Inferior parietal cortex (tissue), 1 donor: Measurements from ENCODE around the gene FSTL1.

Source experiments
- DNase-seq: peaks from one replicate; pipeline ENCODE4 v3.0.0-alpha.2; 2016; ENCODE audit errors: extremely low spot score

The FSTL1 gene

DNA sequence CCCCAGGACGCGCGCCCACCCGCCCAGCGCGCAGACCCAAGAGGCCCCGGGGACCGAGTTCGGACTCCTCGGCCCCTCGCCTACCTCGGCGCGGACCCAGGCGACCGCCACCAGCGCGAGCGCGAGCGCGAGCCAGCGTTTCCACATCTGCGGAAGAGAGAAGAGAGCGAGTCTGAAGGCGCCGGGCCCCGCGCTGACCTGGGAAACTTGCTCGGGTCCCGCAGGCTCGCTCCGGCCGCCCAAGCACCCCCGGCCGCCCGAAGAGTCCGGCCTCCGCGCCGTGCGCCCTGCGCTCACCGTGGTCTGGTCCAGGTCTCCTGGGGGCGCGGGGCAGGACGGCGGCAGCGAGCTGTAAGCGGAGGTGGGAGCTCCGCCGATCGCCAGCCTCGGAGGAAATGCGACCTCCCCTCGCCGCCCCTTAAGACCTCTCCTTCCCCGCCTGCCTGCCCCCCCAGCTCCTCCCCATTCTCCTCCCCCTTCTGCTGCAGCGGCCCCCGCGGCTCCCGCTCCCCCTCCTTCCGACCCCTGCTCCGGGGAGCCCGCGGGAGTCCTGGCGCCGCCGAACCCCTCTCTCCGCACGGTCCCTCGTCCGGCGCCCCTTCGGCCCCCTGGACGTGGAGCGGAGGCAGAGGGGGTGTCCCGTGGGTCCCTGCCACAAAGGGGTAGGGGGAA, at the start of gene FSTL1:
TSS of gene FSTL1 (minus strand) at position 393 of the 672 bp plus-strand sequence. CDS start at position 147, 246 bp downstream.
- DNase-seq: no peak

DNA sequence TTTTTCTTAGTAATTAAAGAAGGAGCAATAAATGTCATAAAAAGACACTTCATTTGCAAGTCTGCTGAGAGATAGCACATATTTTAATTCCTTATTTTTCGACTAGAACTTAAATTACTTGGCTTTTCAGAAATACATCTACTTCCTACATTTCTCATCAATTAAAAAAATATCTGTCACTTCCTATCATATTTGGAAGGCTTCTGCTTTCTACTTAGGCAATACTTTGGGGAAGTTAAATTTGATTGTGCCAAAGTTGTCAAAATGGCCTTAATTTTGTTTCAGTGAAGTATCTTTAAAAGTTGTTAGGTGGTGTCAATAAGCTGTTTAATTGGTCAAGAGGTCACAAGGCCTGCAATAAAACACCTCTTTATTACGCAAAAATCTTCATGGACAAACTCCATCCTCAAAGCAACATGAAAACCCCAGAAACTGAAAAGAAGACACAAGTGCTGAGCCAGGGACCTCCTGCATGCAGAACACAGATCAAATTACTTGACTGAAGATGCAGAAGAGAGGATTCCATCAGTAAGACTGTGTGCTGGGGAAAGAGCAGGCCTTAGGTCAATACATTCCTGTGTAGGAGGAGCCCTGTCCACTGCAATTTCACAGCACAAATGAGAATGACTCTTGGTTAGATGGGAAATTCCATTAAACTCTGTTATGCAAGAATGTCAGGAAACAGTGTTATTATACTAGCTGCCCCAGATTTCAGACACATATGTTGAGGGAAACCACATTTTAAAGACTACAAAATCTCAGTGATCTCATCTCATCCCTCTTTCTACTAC, 48.0 kb upstream of the FSTL1 start:
- no peak for DNase-seq

- DNase-seq: no peak
Observed at GRCh38 chr3:120497818-120498217, 47.0 kb upstream of the FSTL1 start.

DNA sequence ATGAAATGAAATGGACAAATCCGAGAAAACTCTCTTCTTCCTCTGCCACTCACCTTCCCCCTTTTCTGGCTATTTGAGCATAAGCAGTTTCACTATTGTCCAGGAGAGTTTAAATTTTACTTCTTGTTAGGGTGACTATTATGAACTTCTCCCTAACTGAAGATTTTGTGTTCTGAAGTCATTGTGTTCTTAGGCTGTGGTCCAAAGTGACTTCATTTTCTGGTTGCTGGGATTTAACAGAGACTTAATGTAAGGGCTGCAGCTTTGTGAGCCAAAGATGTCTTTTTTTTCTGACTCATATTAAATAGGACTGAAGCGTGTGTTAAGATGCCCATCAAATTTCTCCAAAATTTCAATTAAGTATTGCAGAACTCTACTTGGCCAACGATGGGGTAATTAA, 46.5 kb upstream of the FSTL1 start:
- no peak for DNase-seq

- no peak for DNase-seq
Observed at GRCh38 chr3:120496278-120497002, 45.6 kb upstream of the FSTL1 start.

DNA sequence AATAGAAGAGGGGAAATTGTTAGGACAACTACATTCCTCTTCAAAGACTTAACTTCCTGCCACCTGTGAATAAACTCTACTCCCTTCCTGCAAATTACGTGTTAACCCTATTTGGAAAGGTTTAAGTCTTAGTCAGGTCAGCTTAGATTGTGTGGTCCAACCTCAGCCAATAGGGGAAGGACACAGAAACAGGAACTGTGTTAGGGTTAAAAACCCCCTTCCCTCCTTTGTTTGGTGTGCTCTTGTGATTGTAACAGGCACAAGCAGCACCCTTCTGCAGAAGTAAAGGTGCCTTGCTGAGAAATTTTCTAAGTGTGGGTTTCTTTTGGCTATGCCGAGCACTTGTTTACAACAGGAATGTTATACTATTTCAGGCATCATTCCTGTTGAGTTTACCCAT, 45.0 kb upstream of the FSTL1 start:
- no peak for DNase-seq

GRCh38 chr3:120492103-120492502, 41.3 kb upstream of the FSTL1 start:
- DNase-seq: no peak

DNA sequence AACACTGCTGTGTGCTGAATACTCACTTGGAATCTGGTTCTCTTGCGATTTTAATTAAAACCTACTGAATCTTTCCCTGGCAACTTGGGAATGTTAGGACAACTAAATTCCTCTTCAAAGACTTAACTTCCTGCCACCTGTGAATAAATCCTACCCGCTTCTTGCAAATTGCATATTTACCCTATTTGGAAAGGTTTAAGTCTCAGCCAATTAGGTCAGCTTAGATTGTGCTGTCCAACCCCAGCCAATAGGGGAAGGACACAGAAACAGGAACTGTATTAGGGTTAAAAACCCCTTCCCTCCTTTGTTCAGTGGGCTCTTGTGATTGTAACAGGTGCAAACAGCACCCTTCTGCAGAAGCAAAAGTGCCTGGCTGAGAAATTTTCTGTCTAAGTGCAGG, 38.6 kb upstream of the FSTL1 start:
- DNase-seq: no peak

DNA sequence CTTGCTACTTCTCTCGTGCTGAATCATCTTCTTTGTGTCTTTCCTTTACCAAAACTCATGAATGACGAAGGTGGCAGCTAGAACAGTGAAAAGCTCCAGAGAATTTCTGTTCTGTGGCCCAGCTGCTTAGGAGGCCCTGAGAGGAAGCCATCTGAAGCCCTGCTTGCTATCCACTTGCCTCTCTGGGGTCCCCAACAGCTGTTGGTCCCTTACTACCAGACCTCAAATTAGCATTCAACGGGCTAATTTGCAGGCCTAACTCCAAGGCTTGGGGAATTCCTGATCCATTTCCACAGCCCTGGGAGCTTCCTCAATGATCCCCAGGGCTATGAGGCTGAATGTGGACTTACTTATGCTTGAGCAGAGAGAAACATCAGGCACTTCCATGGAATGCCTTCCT, 37.5 kb upstream of the FSTL1 start:
- no peak for DNase-seq

GRCh38 chr3:120487191-120487650, 36.4 kb upstream of the FSTL1 start:
- DNase-seq: no peak

DNA sequence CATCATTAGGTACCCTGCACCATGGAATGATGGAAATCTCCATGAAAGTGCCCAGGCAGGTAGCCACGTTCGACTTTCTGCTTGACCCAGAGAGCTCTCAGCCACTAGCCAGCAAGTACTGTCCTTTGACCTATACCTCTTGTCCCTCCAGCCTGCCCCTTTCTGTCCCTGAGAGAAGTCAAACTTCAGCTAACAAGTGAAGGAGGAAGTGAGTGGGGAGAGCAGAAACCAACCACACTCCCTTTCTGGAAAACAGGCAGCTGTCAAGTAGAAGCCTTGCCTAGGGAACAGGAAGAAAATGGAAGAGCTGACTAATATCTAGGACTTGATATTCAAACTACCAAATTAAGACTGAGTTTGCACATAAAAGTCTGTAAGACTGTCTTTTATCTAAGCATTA, 30.3 kb upstream of the FSTL1 start:
- no peak for DNase-seq

DNA sequence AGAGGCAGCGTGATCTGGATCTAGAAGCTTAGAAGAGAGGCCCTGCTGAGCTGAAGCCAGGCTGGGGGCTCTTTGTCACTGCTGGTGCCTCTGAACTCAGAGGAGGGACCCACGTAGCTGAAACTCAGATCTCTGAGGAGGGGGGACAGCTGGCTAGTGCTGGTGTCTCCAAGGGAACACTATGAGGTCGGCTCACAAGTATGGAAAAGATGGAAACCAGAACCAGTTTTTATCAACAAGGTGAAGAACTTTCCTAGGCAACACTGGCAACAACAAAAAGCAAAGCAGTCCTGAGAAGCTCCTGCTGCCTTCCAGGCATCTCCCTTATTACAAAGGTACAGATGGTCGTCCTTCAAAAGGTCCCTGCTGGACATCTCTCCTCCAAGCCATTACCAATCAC, 27.0 kb upstream of the FSTL1 start:
- no peak for DNase-seq

DNA sequence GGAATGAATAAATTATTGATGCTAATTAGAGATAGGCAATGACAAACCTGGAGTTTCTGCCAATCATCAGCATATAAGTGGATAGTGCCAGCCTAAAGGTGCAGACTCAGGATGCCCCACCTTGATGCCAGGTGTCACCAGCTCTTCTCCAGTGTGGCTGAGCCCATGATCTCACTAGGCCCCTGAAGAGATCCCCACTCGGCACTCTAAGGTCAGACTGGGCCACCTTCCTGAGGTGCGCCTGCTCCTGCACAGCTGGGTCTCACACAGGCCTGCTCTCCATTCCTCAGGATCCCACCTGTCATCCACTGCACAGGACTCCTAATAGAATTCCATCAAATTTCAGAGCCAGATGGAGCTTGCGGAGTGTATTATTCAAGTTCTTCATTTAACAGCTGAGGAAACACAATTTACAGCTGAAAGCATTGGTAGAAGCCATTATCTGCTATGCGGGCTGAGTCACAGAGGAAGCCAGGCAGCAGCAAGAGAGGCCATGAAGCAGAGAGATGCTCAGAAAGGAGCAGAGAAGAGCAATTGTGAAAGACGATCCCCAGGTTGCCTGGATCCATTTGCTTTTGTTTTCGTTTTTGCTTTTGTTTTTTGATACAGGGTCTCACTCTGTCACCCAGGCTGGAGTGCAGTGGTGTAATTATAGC, 25.1 kb upstream of the FSTL1 start:
- no peak for DNase-seq

DNA sequence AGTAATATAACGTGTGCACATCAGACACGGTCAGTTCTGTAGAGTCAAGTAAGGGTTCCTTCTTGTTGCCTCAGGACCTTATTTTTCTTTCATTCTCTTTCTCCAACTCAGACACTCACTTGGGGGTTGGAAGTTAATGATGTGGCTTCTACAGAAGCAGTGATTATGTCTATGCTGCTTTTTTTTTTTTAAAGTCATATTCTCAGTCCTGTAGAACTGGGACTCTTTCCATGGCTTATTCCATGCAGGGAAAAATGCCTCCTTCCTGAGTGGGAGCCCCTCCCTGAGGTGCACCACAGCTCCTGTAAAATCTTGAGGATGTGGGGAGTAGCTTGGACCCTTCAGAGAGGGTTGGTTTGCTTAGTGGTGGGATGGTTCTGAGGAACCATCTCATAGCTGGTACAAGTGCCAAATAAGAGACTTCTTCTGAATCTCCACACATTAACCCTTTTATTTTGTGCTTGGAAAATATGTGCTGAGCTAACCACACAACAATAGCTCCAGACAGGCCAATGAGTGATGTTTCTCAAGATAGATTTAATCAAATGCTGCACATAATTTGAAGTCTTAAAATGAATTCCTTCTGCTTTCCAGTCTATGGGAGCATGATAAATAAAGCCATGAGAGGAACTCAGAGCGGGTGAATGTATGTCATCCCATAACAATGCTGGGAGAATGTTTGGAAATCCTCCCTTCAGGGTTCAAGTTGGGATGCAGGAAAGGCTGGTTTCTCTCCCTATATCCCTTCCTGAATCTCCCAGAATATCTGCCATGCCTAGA, 23.3 kb upstream of the FSTL1 start:
- DNase-seq: no peak

- no peak for DNase-seq
Observed at GRCh38 chr3:120473389-120473788, 22.6 kb upstream of the FSTL1 start.

GRCh38 chr3:120472121-120472844, 21.5 kb upstream of the FSTL1 start:
- no peak for DNase-seq

DNA sequence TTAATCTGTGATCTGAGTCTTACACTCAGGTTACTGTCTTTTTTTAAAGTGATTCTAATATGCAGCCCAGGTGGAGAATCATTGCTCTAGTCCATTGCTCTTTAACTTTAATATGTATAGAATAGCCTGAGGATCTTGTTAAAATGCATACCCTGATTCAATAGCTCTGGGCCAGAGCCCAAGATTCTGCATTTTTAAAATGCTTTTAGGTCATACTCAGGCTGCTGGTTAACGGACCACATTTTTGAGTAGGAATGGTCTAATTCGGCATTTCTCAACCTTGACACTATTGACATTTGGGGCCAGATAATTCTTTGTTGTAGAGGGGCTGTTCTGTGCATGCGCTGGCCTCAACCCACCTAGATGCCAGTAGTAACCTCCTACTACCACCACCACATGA, 20.9 kb upstream of the FSTL1 start:
- DNase-seq: no peak

- DNase-seq: no peak
Observed at GRCh38 chr3:120470870-120471269, 20.1 kb upstream of the FSTL1 start.

DNA sequence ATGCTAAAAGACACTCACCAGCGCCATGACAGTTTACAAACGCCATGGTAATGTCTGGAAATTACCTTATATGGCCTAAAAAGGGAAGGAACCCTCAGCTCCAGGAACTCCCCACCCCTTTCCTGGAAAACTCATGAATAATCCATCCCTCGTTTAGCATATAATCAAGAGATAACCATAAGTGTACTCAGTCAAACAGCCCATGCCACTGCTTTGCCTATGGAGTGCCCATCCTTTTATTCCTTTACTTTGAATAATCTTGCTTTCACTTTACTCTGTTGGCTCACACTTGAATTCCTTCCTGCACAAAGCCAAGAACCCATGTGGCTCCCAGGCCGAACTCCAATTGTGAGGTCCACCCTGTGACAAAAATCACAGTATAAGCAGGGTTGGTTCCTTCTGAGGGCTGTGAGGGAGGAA, 19.1 kb upstream of the FSTL1 start:
- DNase-seq: no peak

DNA sequence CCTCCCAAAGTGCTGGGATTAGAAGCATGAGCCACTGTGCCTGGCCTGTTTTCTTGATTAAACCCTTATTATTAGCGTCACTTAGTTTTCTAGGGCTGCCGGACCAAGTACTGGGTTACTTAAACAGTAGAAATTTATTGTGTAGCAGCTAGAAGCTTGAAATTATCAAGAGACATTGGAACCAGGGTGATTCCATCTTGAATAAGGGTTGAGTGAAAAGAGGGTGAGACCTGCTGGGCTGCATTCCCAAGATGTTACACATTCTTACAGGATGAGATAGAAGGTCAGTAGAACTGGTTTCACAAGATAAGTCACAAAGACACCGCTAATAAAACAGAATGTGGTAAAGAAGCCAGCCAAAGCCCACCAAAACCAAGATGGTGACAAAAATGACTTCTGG, 18.6 kb upstream of the FSTL1 start:
- DNase-seq: no peak
